Fibroblast of peridontal ligament (primary cell): ENCODE data around the gene TBCK.
A peak's percentile ranks its signal among the peaks of the same experiment; 100 is the strongest.

ENCODE experiments used
- DNase-seq: peaks from one replicate; pipeline ENCODE4 v3.0.0-alpha.2; 2010; ENCODE audit errors: extremely low read depth

The TBCK gene

GRCh38 chr4:106315968-106316772, at the start of gene TBCK, which contains the start of gene AIMP1:
Gene TBCK, minus strand, starts transcription at chr4:106316209. Its CDS starts 7,249 bp downstream, at chr4:106308960.
Gene AIMP1, plus strand, starts transcription at chr4:106316550. Its CDS starts 8,460 bp downstream, at chr4:106325010.
- peak; percentile 94 for DNase-seq

GRCh38 chr4:106365613-106366012, 49.6 kb upstream of the TBCK start:
- peak; percentile 94 for DNase-seq

DNA sequence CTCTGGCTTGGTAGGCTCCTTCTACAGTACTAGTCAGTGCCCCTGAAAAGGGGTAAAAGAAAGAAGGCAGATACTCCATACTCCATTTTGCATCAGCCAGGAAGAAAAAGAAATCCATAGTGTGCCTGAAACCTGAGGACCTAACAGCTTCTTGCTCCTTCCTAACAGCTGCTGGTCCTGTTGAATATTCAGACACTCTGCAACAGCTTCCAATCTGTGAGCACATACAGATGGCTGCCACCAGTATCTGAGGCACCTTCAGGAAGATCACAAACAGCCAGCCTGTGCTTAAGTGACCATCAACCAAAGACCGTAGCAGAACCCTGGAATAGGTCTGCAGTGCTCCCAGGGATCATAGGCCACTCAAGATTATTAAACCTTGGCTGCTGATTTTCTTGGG, 48.3 kb upstream of the TBCK start:
- DNase-seq, result no peak

GRCh38 chr4:106362086-106362825, 46.2 kb upstream of the TBCK start:
- no peak for DNase-seq

GRCh38 chr4:106358899-106359298, 42.9 kb upstream of the TBCK start:
- peak; percentile 54 for DNase-seq

DNA sequence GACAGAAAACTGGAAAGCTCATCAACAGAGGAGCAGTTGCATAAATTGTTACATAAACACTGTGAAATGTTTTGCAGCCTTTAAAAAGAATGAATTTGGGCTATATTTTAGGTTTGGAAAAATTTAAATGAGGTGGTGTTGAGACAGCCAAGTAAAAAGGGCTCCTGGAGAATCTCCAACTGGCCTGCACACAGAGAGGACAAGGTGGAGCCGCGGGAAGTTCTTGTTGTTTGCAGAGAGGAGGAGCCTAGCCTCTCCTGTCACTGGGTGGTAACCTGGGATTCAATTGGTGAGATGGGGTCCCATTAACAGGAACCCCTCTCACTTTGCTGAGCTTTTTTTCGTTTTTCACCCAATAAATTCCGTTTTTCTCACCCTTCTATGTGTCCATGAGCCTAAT, 39.2 kb upstream of the TBCK start:
- DNase-seq, result no peak

DNA sequence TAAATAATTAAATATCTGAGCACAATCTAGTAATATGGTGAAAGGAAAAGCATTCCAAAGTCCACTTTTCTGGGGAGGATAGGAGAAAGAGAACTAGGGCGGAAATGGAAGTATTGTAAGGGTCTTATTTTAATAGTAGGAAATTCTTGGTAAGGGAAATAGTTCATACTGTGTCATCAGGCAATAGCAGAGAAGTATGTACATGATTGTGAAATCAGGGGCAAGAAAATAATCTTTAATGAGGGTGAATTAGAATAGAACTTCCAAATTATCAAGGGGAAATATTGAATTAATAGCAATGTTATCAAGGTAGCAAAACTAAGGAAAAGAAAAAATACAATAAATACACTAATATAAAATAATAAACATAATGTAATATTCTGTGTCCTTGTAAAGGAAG, 37.8 kb upstream of the TBCK start:
- DNase-seq, result no peak

DNA sequence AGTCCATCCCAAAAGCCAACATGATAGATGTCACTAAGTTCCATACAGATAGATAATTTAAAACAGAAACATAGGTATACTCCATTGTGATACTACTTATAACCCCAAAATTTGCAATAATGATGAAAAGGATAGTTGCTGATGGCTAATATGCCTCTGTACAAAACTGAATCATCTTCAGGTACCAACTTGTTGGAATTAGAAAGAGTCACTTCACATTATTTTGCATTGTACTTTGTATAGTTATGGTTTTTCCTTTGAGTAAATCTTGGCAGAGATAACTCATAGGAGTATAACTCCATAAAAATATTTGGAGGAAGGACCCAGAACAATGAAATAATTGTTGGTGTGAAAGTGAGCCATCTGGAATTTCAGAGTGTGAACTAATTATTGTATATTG, 35.0 kb upstream of the TBCK start:
- no peak for DNase-seq

DNA sequence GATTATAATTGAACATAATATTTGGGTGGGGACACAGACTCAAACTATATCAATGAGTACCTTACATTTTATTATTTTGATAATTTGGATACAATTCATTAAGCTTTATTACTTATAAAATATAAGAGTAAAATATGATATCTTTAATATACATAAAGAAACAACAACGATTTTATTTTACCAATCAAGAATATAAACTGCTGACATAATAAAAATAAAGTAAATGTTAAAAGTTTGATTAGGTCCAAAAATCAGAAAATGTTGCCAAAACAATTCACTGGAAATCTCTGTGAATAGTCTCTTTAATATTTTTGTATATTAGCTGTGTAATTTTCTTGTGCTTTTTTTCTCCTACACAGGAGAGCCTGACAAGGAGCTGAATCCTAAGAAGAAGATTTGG, 31.2 kb upstream of the TBCK start:
- no peak for DNase-seq

DNA sequence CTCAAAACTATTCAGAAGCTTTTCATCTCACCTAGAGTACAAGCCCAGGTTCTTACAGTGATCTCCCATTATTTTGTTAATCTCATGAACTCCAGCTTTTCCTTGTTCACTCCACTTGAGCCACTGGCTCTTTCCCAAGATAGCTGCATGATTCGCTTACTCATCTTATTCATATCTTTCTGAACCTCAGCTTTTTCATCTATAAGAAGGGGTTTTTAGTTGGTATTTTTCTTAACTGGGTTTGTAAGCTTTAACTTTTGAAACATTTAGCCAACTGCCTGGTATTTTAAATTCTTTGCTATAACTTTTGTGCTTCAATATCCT, 28.6 kb upstream of the TBCK start:
- peak; percentile 63 for DNase-seq

DNA sequence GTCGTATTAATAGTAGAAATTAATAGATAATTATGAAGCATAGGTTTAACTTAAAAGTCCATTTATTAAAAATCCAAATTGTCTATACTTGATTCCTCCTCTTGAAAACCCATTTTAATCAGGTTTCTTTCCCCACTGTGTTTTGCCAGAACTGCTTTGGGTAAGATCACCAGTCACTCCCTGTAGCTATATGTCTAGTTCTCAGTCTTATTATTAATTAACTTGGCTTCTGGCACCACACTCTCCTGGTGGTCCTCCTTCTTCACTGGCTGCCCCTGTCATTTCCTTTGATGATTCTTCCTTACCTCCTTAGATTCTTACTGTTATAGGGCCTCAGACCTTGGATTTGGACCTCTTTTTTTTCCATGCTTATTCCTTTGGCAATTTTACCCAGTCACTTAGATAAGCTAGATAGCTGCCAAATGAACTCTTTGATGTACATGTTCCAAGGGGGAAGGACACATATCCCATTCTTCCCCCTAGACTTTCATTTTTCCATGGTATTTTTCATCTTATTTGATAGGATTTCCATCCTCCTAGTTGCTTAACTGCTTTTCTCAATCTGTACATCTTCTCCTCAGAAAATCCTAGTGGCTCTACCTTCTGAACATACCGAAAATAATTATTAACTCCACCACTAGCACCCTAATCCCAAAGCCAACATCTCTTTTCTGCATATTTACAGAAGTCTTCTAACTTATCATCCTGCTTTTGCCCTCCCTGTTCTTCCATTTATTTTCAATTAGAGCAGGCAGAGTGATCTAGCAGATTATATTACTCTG, 28.0 kb upstream of the TBCK start:
- DNase-seq, result no peak

DNA sequence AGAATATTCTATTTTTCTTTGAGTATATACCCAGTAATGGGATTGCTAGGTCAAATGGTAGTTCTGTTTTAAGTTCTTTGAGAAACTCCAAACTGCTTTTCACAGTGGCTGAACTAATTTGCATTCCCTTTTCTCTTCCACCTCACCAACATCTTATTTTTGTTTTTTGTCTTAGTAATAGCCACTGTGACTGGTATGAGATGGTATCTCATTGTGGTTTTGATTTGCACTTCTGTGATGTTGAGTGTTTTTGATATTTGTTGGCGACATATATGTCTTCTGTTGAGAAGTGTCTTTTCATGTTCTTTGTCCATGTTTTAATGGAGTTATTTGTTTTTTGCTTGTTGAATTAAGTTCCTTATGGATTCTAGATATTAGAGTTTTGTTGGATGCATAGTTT, 24.8 kb upstream of the TBCK start:
- DNase-seq, result no peak

GRCh38 chr4:106339431-106339830, 23.4 kb upstream of the TBCK start:
- DNase-seq, result no peak

DNA sequence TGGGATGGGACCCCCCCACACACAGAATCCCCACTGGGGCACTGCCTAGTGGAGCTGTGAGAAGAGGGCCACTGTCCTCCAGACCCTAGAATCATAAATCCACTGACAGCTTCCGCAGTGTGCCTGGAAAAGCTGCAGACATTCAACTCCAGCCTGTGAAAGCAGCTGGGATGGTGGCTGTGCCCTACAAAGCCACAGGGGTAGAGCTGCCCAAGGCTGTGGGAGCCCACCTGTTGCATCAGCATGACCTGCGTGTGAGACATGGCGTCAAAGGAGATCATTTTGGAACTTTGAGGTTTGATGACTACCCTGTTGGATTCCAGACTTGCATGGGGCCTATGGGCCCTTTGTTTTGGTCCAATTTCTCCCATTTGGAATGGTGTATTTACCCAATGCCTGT, 22.7 kb upstream of the TBCK start:
- DNase-seq, result no peak

- DNase-seq, result no peak
Measured at GRCh38 chr4:106337916-106338315, 21.9 kb upstream of the TBCK start.

GRCh38 chr4:106336618-106337017, 20.6 kb upstream of the TBCK start:
- DNase-seq, result no peak

GRCh38 chr4:106334741-106335470, 18.9 kb upstream of the TBCK start:
- DNase-seq, result no peak

GRCh38 chr4:106333186-106333585, 17.2 kb upstream of the TBCK start:
- DNase-seq, result no peak

- DNase-seq, result peak; percentile 70
Measured at GRCh38 chr4:106329041-106329618, 13.1 kb upstream of the TBCK start.

DNA sequence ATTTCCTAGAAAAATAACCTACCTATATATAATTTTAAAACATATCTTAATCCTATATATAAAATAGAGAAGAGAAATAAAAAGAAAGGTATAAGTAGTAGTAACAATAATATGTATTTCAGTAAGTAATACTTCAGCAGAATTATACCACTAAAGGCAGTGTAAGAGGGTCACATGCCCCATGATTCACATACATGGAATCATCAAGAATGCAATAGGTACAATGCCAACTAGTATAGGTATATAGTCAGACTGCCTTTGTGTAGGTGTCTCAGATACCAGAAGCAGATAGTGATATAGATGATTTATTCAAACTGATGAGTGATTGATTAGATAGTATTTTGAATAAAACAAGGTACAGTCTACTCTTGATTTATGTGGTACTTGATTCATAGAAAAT, 9.8 kb upstream of the TBCK start:
- DNase-seq, result no peak

- DNase-seq, result no peak
Measured at GRCh38 chr4:106323119-106323518, 7.1 kb upstream of the TBCK start.
